Spleen (tissue), 7 donors: ENCODE results near the gene IL1RAPL1.

ENCODE experiments used
- POLR2AphosphoS5 ChIP-seq, 3 donors: sonication (generic); formaldehyde crosslinking; IDR thresholded peaks; one replicate each; pipeline ENCODE4 v1.5.1; 2017; ENCODE audit warnings: antibody characterized with exemption in 3 of 3
- TF ChIP-seq, protein P1 (sequence below), 11 experiments: fragments of 200-600 bp in 7 of 11; fragments of 450-650 bp in 4 of 11; sonication (generic) in 4 of 11; IDR thresholded peaks in 8 of 11; conservative IDR thresholded peaks in 3 of 11; 1 replicate in 7 of 11; 2 replicates in 4 of 11; pipeline versions ENCODE4 v1.4.0 to v1.8.0; 2016 to 2021; ENCODE audit warnings: antibody characterized with exemption in 11 of 11, inconsistent platforms in 4 of 11, mild to moderate bottlenecking in 1 of 11
- donor health status: DM: no; HTN: no; CAD: no; lungs with moderate emphysema.
- donor health status: DM: no; HTN: no; CAD: no.
- donor health status: DM: no; HTN: no; CAD: no.

DNA sequence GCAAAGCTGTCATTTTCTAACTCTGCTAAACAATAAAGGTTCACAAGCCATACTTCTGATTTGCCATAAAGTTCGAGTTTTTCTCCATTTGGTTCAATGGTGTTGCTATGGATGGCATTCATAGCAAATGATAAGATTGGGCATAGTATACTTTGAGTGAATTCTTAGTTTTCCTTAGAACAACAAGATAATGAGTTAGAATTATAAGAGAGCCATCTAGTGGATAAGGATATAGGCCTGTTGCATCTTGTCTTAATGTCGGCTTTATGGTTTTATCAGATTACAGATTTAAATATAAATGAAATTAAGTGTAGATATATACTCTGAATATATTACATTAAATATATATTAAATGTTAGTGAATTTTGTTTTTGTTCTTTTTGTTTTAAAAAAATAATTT, 644.6 kb downstream of the IL1RAPL1 start:
- no peak for TF ChIP-seq POLR2AphosphoS5 (IDR thresholded peaks at IDR 0.05)
- TF ChIP-seq, protein P1, sequence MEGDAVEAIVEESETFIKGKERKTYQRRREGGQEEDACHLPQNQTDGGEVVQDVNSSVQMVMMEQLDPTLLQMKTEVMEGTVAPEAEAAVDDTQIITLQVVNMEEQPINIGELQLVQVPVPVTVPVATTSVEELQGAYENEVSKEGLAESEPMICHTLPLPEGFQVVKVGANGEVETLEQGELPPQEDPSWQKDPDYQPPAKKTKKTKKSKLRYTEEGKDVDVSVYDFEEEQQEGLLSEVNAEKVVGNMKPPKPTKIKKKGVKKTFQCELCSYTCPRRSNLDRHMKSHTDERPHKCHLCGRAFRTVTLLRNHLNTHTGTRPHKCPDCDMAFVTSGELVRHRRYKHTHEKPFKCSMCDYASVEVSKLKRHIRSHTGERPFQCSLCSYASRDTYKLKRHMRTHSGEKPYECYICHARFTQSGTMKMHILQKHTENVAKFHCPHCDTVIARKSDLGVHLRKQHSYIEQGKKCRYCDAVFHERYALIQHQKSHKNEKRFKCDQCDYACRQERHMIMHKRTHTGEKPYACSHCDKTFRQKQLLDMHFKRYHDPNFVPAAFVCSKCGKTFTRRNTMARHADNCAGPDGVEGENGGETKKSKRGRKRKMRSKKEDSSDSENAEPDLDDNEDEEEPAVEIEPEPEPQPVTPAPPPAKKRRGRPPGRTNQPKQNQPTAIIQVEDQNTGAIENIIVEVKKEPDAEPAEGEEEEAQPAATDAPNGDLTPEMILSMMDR (IDR thresholded peaks at IDR 0.05 in 8 of 11, conservative IDR thresholded peaks at IDR 0.05 in 3 of 11), result no peak
